GM18868 (cell line): ENCODE measurements around the gene ZFAND6.
A peak's percentile ranks its signal among the peaks of the same experiment; 100 is the strongest.
"Not testable (repeated sequence)": the region's sequence is repeated elsewhere in the genome, so short reads cannot be mapped to it uniquely, and the experiment has no call there.

Experiments used
- ATAC-seq: cut with Tn5 transposase; IDR thresholded peaks from one replicate; pipeline ENCODE4 v1.9.1; 2021; ENCODE audit warnings: mild to moderate bottlenecking, moderate library complexity; ENCODE audit not compliant: unreplicated experiment

ZFAND6 gene

GRCh38 chr15:80058851-80059785 is at the start of gene ZFAND6:
Gene ZFAND6, plus strand, starts transcription at chr15:80059676. Its CDS starts 60,669 bp downstream, at chr15:80120345.
- ATAC-seq, result peak; percentile 82

GRCh38 chr15:80010131-80010673 is 49.3 kb upstream of the ZFAND6 start:
- no peak for ATAC-seq

- peak; percentile 50 for ATAC-seq
Observed at GRCh38 chr15:80011041-80011523, 48.4 kb upstream of the ZFAND6 start.

GRCh38 chr15:80011596-80011995 is 47.9 kb upstream of the ZFAND6 start:
- no peak for ATAC-seq

- no peak for ATAC-seq
Observed at GRCh38 chr15:80012060-80012726, 47.3 kb upstream of the ZFAND6 start.

GRCh38 chr15:80014186-80014585 is 45.3 kb upstream of the ZFAND6 start:
- not testable (repeated sequence) for ATAC-seq

GRCh38 chr15:80015156-80015555 is 44.3 kb upstream of the ZFAND6 start:
- no peak for ATAC-seq

- not testable (repeated sequence) for ATAC-seq
Observed at GRCh38 chr15:80016506-80016905, 43.0 kb upstream of the ZFAND6 start.

- not testable (repeated sequence) for ATAC-seq
Observed at GRCh38 chr15:80017139-80017538, 42.3 kb upstream of the ZFAND6 start.

GRCh38 chr15:80019168-80019745 is 40.2 kb upstream of the ZFAND6 start:
- ATAC-seq, result no peak

- ATAC-seq, result not testable (repeated sequence)
Observed at GRCh38 chr15:80020149-80020548, 39.3 kb upstream of the ZFAND6 start.

GRCh38 chr15:80020731-80021130 is 38.7 kb upstream of the ZFAND6 start:
- ATAC-seq, result no peak

GRCh38 chr15:80026310-80026709 is 33.2 kb upstream of the ZFAND6 start:
- ATAC-seq, result no peak

- no peak for ATAC-seq
Observed at GRCh38 chr15:80026754-80027153, 32.7 kb upstream of the ZFAND6 start.

GRCh38 chr15:80028937-80029336 is 30.5 kb upstream of the ZFAND6 start:
- ATAC-seq, result no peak

GRCh38 chr15:80031841-80032240 is 27.6 kb upstream of the ZFAND6 start:
- ATAC-seq, result no peak

- no peak for ATAC-seq
Observed at GRCh38 chr15:80034629-80035028, 24.8 kb upstream of the ZFAND6 start.

- no peak for ATAC-seq
Observed at GRCh38 chr15:80036071-80036470, 23.4 kb upstream of the ZFAND6 start.

GRCh38 chr15:80041494-80042253 is 17.8 kb upstream of the ZFAND6 start:
- ATAC-seq, result no peak

- ATAC-seq, result no peak
Observed at GRCh38 chr15:80042568-80042967, 16.9 kb upstream of the ZFAND6 start.
